Lung (tissue), 12 donors: Measurements from ENCODE around the gene MAGI2. TPM values are rescaled to one million over a fixed set of nuclear protein-coding genes. Genes with fewer than 3 reads are reported as not detected.

Experiments used
- ATAC-seq: fragments of 200-7000 bp; cut with Tn5 transposase; one replicate; pipeline ENCODE4 v1.9.1; 2020; ENCODE audit warnings: moderate number of reproducible peaks; ENCODE audit not compliant: insufficient read depth, low FRiP score
- DNase-seq, 3 donors: peaks; one replicate each; pipeline ENCODE4 v3.0.0-alpha.2; 2013 to 2017
- H3K27ac ChIP-seq, 2 donors: one replicate each; pipeline ENCODE4 v1.5.1; 2013; ENCODE audit warnings: mild to moderate bottlenecking in 2 of 2, moderate library complexity in 2 of 2, control low read depth in 1 of 2, inconsistent platforms in 1 of 2, low read depth in 1 of 2, low read length in 1 of 2
- H3K27me3 ChIP-seq, 3 donors: one replicate each; pipeline ENCODE4 v1.5.1; 2013; ENCODE audit warnings: low read length in 2 of 3; ENCODE audit not compliant: control insufficient read depth in 3 of 3, insufficient read depth in 3 of 3
- H3K36me3 ChIP-seq, 4 donors: one replicate each; pipeline ENCODE4 v1.5.1; 2013; ENCODE audit warnings: low read length in 4 of 4, mild to moderate bottlenecking in 1 of 4, moderate library complexity in 1 of 4; ENCODE audit not compliant: control insufficient read depth in 4 of 4, insufficient read depth in 4 of 4
- H3K4me1 ChIP-seq, 5 donors: one replicate each; pipeline ENCODE4 v1.5.1; 2013; ENCODE audit warnings: low read length in 5 of 5, mild to moderate bottlenecking in 2 of 5, moderate library complexity in 1 of 5; ENCODE audit not compliant: control insufficient read depth in 5 of 5, insufficient read depth in 5 of 5
- H3K4me3 ChIP-seq: one replicate; pipeline ENCODE4 v1.5.1; 2013; ENCODE audit warnings: mild to moderate bottlenecking, control low read depth, moderate library complexity
- H3K9ac ChIP-seq, 2 donors: one replicate each; pipeline ENCODE4 v1.5.1; 2013; ENCODE audit warnings: low read length in 2 of 2, control low read depth in 1 of 2; ENCODE audit not compliant: insufficient read depth in 1 of 2
- H3K9me3 ChIP-seq, 4 donors: one replicate each; pipeline ENCODE4 v1.5.1; 2013; ENCODE audit warnings: low read length in 3 of 4, mild to moderate bottlenecking in 1 of 4, moderate library complexity in 1 of 4; ENCODE audit not compliant: control insufficient read depth in 4 of 4, insufficient read depth in 3 of 4
- WGBS, 2 donors: extraction: QIAGEN DNeasy Blood & Tissue Kit; methylation state at CpG; one replicate each; pipeline ENCODE4 v1.1.7; 2013; 5-methylcytosine and 5-hydroxymethylcytosine counted together
- polyA plus RNA-seq, 2 donors: library from polyadenylated mRNA; stranded (reverse); fragments of 200-250 nt; gene quantifications; one replicate each; pipeline ENCODE4 v1.2.1, GENCODE V29; 2013
- total RNA-seq, 2 donors: library from RNA; depleted of rRNA in 1 of 2; stranded (reverse); fragments of >200 nt in 1 of 2; gene quantifications; one replicate each; pipeline ENCODE4 v1.2.1, GENCODE V29; 2014 to 2021
- TF ChIP-seq, protein P1 (sequence below): IDR thresholded peaks from 2 replicates; pipeline ENCODE4 v1.5.1; 2012; ENCODE audit warnings: mild to moderate bottlenecking; ENCODE audit errors: control extremely low read depth, extremely low read depth
- donor health status: control.
- donor health status: control.
- donor health status: Bipolar disorder and iron deficiency.
- donor health status: healthy.
- donor health status: DM: yes; HTN: yes; CAD: no.

The MAGI2 gene
- total and polyA plus RNA-seq, 4 donors, result 0.94 to 18.0 (median 5.3) TPM

DNA sequence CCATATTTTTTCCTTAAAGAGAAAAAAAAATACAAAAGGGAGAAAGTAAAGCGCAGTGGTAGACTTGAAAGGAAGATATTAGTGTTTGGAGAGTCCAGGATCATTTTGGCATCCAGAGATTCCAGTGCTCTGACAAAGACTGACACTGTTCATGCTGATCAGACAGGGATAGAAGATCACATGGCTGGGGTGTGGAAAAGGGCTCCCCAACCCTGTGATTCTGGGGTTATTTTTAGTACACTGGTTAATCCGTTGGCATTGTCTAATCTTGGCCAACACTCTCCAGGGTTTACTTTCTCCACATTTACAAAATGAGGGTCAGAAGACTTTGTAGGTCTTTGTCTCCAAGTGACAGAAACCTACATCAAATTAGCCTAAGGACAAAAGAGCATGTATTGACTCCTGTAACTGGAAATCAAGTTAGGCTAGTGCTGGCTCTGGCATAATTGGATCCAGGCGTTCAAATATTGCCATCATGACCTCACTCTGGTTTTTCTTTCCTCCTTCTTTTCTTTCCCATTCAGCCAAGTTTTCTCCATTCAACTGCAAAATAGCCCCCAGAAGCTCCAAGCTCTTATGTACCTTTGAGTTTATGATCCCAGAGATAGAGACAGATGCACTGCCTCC, 1473.3 kb downstream of the MAGI2 start:
- ATAC-seq (no peak), DNase-seq (no peak)
- no peaks in the 10 kb centered on the region for H3K27me3 ChIP-seq
- no peak overlapping the region for H3K9ac ChIP-seq
- H3K9me3 ChIP-seq, result peaks cover 0 to 3% (median 0%) of the 10 kb centered on the region in 4 donors
- H3K4me3 ChIP-seq, result no peak overlapping the region
- no peaks in the 10 kb centered on the region for H3K36me3 ChIP-seq
- no peak overlapping the region for H3K27ac ChIP-seq
- H3K4me1 ChIP-seq, result no peaks in the 10 kb centered on the region
- TF ChIP-seq, protein P1, sequence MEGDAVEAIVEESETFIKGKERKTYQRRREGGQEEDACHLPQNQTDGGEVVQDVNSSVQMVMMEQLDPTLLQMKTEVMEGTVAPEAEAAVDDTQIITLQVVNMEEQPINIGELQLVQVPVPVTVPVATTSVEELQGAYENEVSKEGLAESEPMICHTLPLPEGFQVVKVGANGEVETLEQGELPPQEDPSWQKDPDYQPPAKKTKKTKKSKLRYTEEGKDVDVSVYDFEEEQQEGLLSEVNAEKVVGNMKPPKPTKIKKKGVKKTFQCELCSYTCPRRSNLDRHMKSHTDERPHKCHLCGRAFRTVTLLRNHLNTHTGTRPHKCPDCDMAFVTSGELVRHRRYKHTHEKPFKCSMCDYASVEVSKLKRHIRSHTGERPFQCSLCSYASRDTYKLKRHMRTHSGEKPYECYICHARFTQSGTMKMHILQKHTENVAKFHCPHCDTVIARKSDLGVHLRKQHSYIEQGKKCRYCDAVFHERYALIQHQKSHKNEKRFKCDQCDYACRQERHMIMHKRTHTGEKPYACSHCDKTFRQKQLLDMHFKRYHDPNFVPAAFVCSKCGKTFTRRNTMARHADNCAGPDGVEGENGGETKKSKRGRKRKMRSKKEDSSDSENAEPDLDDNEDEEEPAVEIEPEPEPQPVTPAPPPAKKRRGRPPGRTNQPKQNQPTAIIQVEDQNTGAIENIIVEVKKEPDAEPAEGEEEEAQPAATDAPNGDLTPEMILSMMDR, result no peak
- 64 to 71% methylated on average over 3 of the region's 3 CpGs for WGBS, 2 donors

DNA sequence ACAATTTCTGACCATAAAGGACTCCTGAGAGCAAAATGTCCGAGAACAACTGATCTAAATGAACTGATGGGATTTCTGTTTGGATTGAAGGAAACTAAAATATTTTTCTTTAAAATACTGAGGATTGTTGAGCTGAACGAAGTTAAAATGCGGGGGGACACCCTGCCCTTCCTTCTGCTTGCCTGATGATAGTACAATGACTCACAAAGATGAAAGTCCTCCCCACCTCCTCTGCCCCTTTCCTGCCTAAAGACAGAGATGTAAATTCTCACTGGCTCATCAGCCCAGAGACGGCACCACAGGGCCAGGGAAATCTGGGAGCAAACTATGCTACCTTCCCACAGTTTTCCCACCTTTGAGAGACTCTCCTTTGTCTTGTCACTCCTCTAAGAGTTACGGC, 1474.2 kb downstream of the MAGI2 start:
- 63 to 84% methylated on average over 5 of the region's 5 CpGs for WGBS, 2 donors
- Histone ChIP-seq H3K9ac (no peak overlapping the region), H3K27me3 (no peaks in the 10 kb centered on the region), H3K9me3 (peaks cover 0 to 3% (median 0%) of the 10 kb centered on the region in 4 donors), H3K4me3 (no peak overlapping the region), H3K4me1 (no peaks in the 10 kb centered on the region), H3K27ac (no peak overlapping the region), H3K36me3 (no peaks in the 10 kb centered on the region)
- DNase-seq, result no peak
- ATAC-seq, result no peak
- TF ChIP-seq, protein P1, result no peak

DNA sequence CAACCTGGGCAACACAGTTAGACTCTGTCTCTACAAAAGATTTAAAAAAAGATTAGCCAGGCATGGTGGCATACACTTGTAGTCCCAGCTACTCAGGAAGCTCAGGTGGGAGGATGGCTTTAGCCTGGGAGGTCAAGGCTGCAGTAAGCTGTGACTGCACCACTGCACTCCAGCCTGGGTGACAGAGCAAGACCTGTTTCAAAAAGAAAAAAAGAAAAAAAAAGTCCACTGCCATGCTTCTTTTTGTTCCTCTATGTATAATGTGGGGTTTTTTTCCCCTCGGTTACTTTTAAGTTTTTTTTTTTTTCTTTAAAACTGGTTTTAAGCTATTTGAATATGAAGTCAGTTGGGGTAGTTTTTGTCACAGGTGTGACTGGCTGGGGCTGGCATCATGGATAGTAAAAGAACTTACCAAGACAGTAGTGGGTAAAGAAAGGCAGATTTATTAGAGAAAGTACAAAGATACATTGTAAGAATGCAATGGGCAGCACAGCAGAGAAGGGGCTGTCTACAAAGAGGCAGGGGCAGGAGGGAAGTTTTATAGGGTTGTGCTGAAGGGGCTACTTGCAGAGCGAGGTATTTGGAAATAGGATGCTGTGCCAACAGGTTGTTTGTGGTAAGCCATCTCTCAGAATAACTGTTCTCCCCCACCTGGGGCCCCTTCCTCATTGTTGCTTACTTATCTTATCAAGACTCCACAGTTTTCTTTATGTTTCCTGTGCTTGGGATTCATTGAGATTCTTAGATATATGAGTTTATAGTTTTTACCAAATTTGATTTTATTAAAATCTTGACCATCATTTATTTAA, 1477.6 kb downstream of the MAGI2 start:
- no peak for ATAC-seq
- 34 to 63% methylated on average over 2 of the region's 2 CpGs for WGBS, 2 donors
- TF ChIP-seq, protein P1, result no peak
- Histone ChIP-seq H3K9me3 (no peaks in the 10 kb centered on the region), H3K4me3 (no peak overlapping the region), H3K27me3 (no peaks in the 10 kb centered on the region), H3K9ac (no peak overlapping the region), H3K27ac (no peak overlapping the region), H3K36me3 (no peaks in the 10 kb centered on the region), H3K4me1 (no peaks in the 10 kb centered on the region)
- DNase-seq, result no peak
